ENCODE results near the gene ZNF555.

The ZNF555 gene

DNA sequence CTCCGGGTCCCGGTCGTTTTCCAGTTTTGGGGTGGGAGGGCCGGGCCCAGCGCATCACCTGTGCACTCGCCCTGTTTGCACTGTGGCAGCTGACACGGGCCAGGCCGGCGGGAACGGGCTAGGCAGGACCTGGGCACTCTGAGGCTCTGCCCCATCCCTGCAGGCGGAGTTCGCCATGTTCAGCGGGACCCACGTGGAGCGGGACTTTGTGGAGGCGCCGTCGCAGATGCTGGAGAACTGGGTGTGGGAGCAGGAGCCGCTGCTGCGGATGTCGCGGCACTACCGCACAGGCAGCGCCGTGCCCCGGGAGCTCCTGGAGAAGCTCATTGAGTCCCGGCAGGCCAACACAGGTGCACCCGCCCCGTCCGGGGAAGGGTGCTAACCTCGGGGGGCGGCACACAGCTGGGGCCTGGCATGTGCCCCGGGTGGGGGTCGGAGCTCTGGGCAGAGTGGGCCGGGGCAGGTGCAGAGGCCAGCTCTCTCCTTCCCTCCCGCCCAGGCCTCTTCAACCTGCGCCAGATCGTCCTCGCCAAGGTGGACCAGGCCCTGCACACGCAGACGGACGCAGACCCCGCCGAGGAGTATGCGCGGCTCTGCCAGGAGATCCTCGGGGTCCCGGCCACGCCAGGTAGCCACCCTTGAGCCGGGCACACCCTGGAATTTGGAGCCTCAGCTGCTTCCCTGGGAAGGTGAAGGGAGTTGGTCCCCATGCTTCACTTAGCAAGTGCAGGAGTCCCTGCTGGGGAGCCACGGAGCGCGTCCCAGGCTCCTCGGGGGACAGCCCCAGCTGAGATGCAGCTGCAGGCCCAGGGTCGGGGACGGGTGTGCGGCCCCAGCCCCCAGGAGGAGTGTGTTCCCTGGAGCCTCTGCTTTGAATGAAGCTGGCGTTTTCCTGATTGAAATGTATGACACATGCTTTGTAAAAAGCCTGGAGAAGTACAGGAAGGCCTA, 30.9 kb upstream of the ZNF555 start:
- no peak for ATAC-seq
- TF ChIP-seq CSDC2 (CRISPR knock-in tag; IDR thresholded peaks at IDR 0.05) (no peak), TCF4 (CRISPR knock-in tag; IDR thresholded peaks at IDR 0.05; ENCODE audit: borderline replicate concordance) (no peak), ZNF70 (CRISPR knock-in tag; IDR thresholded peaks at IDR 0.05) (no peak), ZFP30 (CRISPR knock-in tag; IDR thresholded peaks at IDR 0.05) (no peak), BACH2 (CRISPR knock-in tag; IDR thresholded peaks at IDR 0.05; ENCODE audit: borderline replicate concordance) (no peak), ARNTL (CRISPR knock-in tag; IDR thresholded peaks at IDR 0.05; ENCODE audit: borderline replicate concordance, low read depth) (no peak), TOX (CRISPR knock-in tag; IDR thresholded peaks at IDR 0.05; ENCODE audit: borderline replicate concordance) (no peak), CSRNP3 (CRISPR knock-in tag; IDR thresholded peaks at IDR 0.05) (no peak), PATZ1 (CRISPR knock-in tag; IDR thresholded peaks at IDR 0.05; ENCODE audit: borderline replicate concordance) (no peak), ZC3H10 (CRISPR knock-in tag; IDR thresholded peaks at IDR 0.05) (no peak), RARB (CRISPR knock-in tag; IDR thresholded peaks at IDR 0.05) (no peak), OSR1 (CRISPR knock-in tag; IDR thresholded peaks at IDR 0.05) (no peak), PPARA (CRISPR knock-in tag; IDR thresholded peaks at IDR 0.05; ENCODE audit: borderline replicate concordance) (no peak), ISL1 (CRISPR knock-in tag; IDR thresholded peaks at IDR 0.05) (no peak), ZFP3 (CRISPR knock-in tag; IDR thresholded peaks at IDR 0.05) (no peak), ESRRG (CRISPR knock-in tag; IDR thresholded peaks at IDR 0.05) (no peak), POU6F1 (CRISPR knock-in tag; IDR thresholded peaks at IDR 0.05; ENCODE audit: borderline replicate concordance, low read depth) (no peak), ZNF8 (CRISPR knock-in tag; IDR thresholded peaks at IDR 0.05) (no peak)
- TF ChIP-seq, protein P1, sequence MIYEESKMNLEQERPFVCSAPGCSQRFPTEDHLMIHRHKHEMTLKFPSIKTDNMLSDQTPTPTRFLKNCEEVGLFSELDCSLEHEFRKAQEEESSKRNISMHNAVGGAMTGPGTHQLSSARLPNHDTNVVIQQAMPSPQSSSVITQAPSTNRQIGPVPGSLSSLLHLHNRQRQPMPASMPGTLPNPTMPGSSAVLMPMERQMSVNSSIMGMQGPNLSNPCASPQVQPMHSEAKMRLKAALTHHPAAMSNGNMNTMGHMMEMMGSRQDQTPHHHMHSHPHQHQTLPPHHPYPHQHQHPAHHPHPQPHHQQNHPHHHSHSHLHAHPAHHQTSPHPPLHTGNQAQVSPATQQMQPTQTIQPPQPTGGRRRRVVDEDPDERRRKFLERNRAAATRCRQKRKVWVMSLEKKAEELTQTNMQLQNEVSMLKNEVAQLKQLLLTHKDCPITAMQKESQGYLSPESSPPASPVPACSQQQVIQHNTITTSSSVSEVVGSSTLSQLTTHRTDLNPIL (CRISPR knock-in tag; IDR thresholded peaks at IDR 0.05; ENCODE audit: low read depth), result no peak

GRCh38 chr19:2811221-2811722, 30.0 kb upstream of the ZNF555 start:
- no peak for ATAC-seq
- TF ChIP-seq PPARA (CRISPR knock-in tag; IDR thresholded peaks at IDR 0.05; ENCODE audit: borderline replicate concordance) (no peak), ISL1 (CRISPR knock-in tag; IDR thresholded peaks at IDR 0.05) (no peak), RARB (CRISPR knock-in tag; IDR thresholded peaks at IDR 0.05) (no peak), PATZ1 (CRISPR knock-in tag; IDR thresholded peaks at IDR 0.05; ENCODE audit: borderline replicate concordance) (no peak), TOX (CRISPR knock-in tag; IDR thresholded peaks at IDR 0.05; ENCODE audit: borderline replicate concordance) (no peak), CSDC2 (CRISPR knock-in tag; IDR thresholded peaks at IDR 0.05) (no peak), POU6F1 (CRISPR knock-in tag; IDR thresholded peaks at IDR 0.05; ENCODE audit: borderline replicate concordance, low read depth) (no peak), CSRNP3 (CRISPR knock-in tag; IDR thresholded peaks at IDR 0.05) (no peak), ZNF70 (CRISPR knock-in tag; IDR thresholded peaks at IDR 0.05) (no peak), SNAI2 (CRISPR knock-in tag; IDR thresholded peaks at IDR 0.05) (no peak), ZNF8 (CRISPR knock-in tag; IDR thresholded peaks at IDR 0.05) (no peak), TCF4 (CRISPR knock-in tag; IDR thresholded peaks at IDR 0.05; ENCODE audit: borderline replicate concordance) (no peak)
- TF ChIP-seq, protein P1 (CRISPR knock-in tag; IDR thresholded peaks at IDR 0.05; ENCODE audit: low read depth), result no peak
